PC-9 (cell line): ENCODE data around the gene EIF2D. TPM values are rescaled to one million over a fixed set of nuclear protein-coding genes. Genes with fewer than 3 reads are reported as not detected.

Experiments
- BruUV-seq: library from RNA; stranded (reverse); fragments of 400-500 nt; replicated peaks from 2 replicates; lab custom pipeline; 2021; lab: Mats Ljungman, UMichigan
- CTCF ChIA-PET: fragments of 300-600 bp; sonication (Branson Sonifier 250); formaldehyde crosslinking; loops from one replicate; lab custom pipeline; 2022; ENCODE audit warnings: antibody characterized with exemption; lab: Charles Lee
- POLR2A ChIA-PET: fragments of 300-600 bp; sonication (Branson Sonifier 250); formaldehyde crosslinking; loops from one replicate; lab custom pipeline; 2022; ENCODE audit warnings: antibody characterized with exemption; ENCODE audit not compliant: unreplicated experiment; lab: Charles Lee
- DNase-seq, 2 experiments: peaks; one replicate each; pipeline versions ENCODE4 v3.0.0 to v3.0.0-alpha.2; 2015 to 2022; ENCODE audit warnings: mixed read lengths in 1 of 2
- H2AFZ ChIP-seq: fragments of 200-600 bp; sonication (generic); 2 replicates; pipeline ENCODE4 v1.8.1; 2017; ENCODE audit warnings: antibody characterized with exemption
- H3F3A ChIP-seq: fragments of 200-600 bp; sonication (generic); 2 replicates; pipeline ENCODE4 v1.8.1; 2017; ENCODE audit warnings: antibody characterized with exemption, mild to moderate bottlenecking, low read depth; ENCODE audit not compliant: insufficient read depth
- H3K27ac ChIP-seq: fragments of 200-600 bp; sonication (generic); 2 replicates; pipeline ENCODE4 v1.6.1; 2016; ENCODE audit warnings: mixed run types
- H3K27me3 ChIP-seq: fragments of 200-600 bp; sonication (generic); 2 replicates; pipeline ENCODE4 v1.6.1; 2016; ENCODE audit warnings: low read depth, mixed run types; ENCODE audit not compliant: insufficient read depth
- H3K36me3 ChIP-seq: fragments of 200-600 bp; sonication (generic); 2 replicates; pipeline ENCODE4 v1.6.1; 2016; ENCODE audit warnings: low read depth, mixed run types
- H3K4me1 ChIP-seq: fragments of 200-600 bp; sonication (generic); replicated peaks from 2 replicates; pipeline ENCODE4 v1.6.1; 2016; ENCODE audit warnings: mixed run types; ENCODE audit not compliant: insufficient read depth
- H3K4me2 ChIP-seq: fragments of 200-600 bp; sonication (generic); 2 replicates; pipeline ENCODE4 v1.6.1; 2017; ENCODE audit warnings: mixed run types
- H3K4me3 ChIP-seq: fragments of 200-600 bp; sonication (generic); 2 replicates; pipeline ENCODE4 v1.6.1; 2016; ENCODE audit warnings: mixed run types
- H3K79me2 ChIP-seq: fragments of 200-600 bp; sonication (generic); 2 replicates; pipeline ENCODE4 v1.6.1; 2017; ENCODE audit warnings: low read depth, mixed run types
- H3K9me2 ChIP-seq: fragments of 200-600 bp; sonication (generic); 2 replicates; pipeline ENCODE4 v1.8.1; 2017; ENCODE audit warnings: mild to moderate bottlenecking; ENCODE audit not compliant: insufficient read depth
- H3K9me3 ChIP-seq: fragments of 200-600 bp; sonication (generic); 2 replicates; pipeline ENCODE4 v1.8.1; 2016; ENCODE audit warnings: low read depth; ENCODE audit not compliant: insufficient read depth
- H4K20me1 ChIP-seq: fragments of 200-600 bp; sonication (generic); 2 replicates; pipeline ENCODE4 v1.8.1; 2017; ENCODE audit not compliant: insufficient read depth
- CTCF ChIP-seq: fragments of 200-600 bp; sonication (generic); conservative IDR thresholded peaks from 2 replicates; pipeline ENCODE4 v1.6.1; 2017; ENCODE audit warnings: mixed run types, antibody characterized with exemption, mild to moderate bottlenecking, moderate library complexity
- EZH2 ChIP-seq: fragments of 200-600 bp; sonication (generic); IDR thresholded peaks from 2 replicates; pipeline ENCODE4 v1.8.0; 2017; ENCODE audit warnings: antibody characterized with exemption, low read depth
- intact Hi-C: fragments of 100-400 bp; cut with micrococcal nuclease; formaldehyde crosslinking; loops from one replicate; pipeline ENCODE4 v1.10.0; 2022; ENCODE audit not compliant: unreplicated experiment
- total RNA-seq: library from RNA; stranded (reverse); gene quantifications from 2 replicates; pipeline ENCODE4 v1.2.3, GENCODE V29; 2021

The EIF2D gene
- total RNA-seq, 1 experiment from 2014 or later = 59.0 TPM

GRCh38 chr1:206554701-206555472 lies 57.4 kb downstream of the EIF2D start:
- Histone ChIP-seq H3K79me2 (no peaks in the 10 kb centered on the region), H3K4me3 (no peak overlapping the region), H3K36me3 (no peaks in the 10 kb centered on the region), H3F3A (no peaks in the 10 kb centered on the region; the same call in 1 of the 2 replicates), H3K27ac (no peak overlapping the region), H3K27me3 (no peaks in the 10 kb centered on the region), H3K9me2 (no peaks in the 10 kb centered on the region), H3K9me3 (no peaks in the 10 kb centered on the region), H4K20me1 (no peaks in the 10 kb centered on the region; the same call in 1 of the 2 replicates), H3K4me2 (no peak overlapping the region), H3K4me1 (peaks cover 16% of the 10 kb centered on the region), H2AFZ (no peak overlapping the region)
- ChIA-PET POLR2A (interaction anchor here (0.7 kb wide), 1 partner anchor 47 kb away, joined by 4 read pairs; the partner anchor contains the start of gene RASSF5), CTCF (no interaction called here)
- TF ChIP-seq CTCF (no peak), EZH2 (no peak)
- intact Hi-C loops = no loop called here
- no peak for DNase-seq
- no TSS peak for BruUV-seq

GRCh38 chr1:206554211-206554610 lies 58.1 kb downstream of the EIF2D start:
- TF ChIP-seq CTCF (no peak), EZH2 (no peak)
- Histone ChIP-seq H3K4me1 (peaks cover 16% of the 10 kb centered on the region), H3F3A (no peaks in the 10 kb centered on the region; the same call in 1 of the 2 replicates), H3K36me3 (no peaks in the 10 kb centered on the region), H3K9me2 (no peaks in the 10 kb centered on the region), H2AFZ (no peak overlapping the region), H3K4me3 (no peak overlapping the region), H3K4me2 (no peak overlapping the region), H3K27ac (no peak overlapping the region), H3K79me2 (no peaks in the 10 kb centered on the region), H3K27me3 (no peaks in the 10 kb centered on the region), H3K9me3 (no peaks in the 10 kb centered on the region), H4K20me1 (no peaks in the 10 kb centered on the region; the same call in 1 of the 2 replicates)
- no peak for DNase-seq
- intact Hi-C loops = no loop called here
- BruUV-seq = no TSS peak
- POLR2A ChIA-PET = no interaction called here
- CTCF ChIA-PET = no interaction called here

GRCh38 chr1:206551986-206552326 lies 60.3 kb downstream of the EIF2D start:
- no peak overlapping the region for H3K4me2 ChIP-seq
- H3K36me3 ChIP-seq = no peaks in the 10 kb centered on the region
- DNase-seq = no peak
- no peaks in the 10 kb centered on the region for H3K79me2 ChIP-seq
- H3K9me3 ChIP-seq = no peaks in the 10 kb centered on the region
- intact Hi-C loops = no loop called here
- POLR2A ChIA-PET = no interaction called here
- no peak overlapping the region for H3K4me3 ChIP-seq
- no peaks in the 10 kb centered on the region for H3K27me3 ChIP-seq
- H3K27ac ChIP-seq = no peak overlapping the region
- no peaks in the 10 kb centered on the region for H3K9me2 ChIP-seq
- H4K20me1 ChIP-seq = no peaks in the 10 kb centered on the region; the same call in 1 of the 2 replicates
- H3F3A ChIP-seq = no peaks in the 10 kb centered on the region
- no TSS peak for BruUV-seq
- no peak overlapping the region for H2AFZ ChIP-seq
- CTCF ChIA-PET = no interaction called here
- H3K4me1 ChIP-seq = peaks cover 7% of the 10 kb centered on the region; the same call in 1 of the 2 replicates
- TF ChIP-seq CTCF (no peak), EZH2 (no peak)
